Adrenal gland (tissue), 12 donors: ENCODE results near the gene GRID1. TPM values are rescaled to one million over a fixed set of nuclear protein-coding genes. Genes with fewer than 3 reads are reported as not detected.

Experiments
- DNase-seq, 7 donors: peaks; one replicate each; pipeline ENCODE4 v3.0.0-alpha.2; 2019 to 2020
- H3K27ac ChIP-seq, 5 donors: fragments of 200-600 bp; sonication (generic) in 4 of 5; 1 replicate in 3 of 5; 2 replicates in 2 of 5; pipeline versions ENCODE4 v1.5.1 to v1.8.0; 2016 to 2020; ENCODE audit warnings: mild to moderate bottlenecking in 1 of 5
- H3K27me3 ChIP-seq: fragments of 200-600 bp; 2 replicates; pipeline ENCODE4 v1.8.0; 2021
- H3K36me3 ChIP-seq, 2 donors: fragments of 200-600 bp; replicated peaks in 1 of 2; 1 replicate in 1 of 2; 2 replicates in 1 of 2; pipeline versions ENCODE4 v1.5.1 to v1.8.0; 2018 to 2022
- H3K4me1 ChIP-seq, 2 donors: fragments of 200-600 bp; replicated peaks in 1 of 2; 1 replicate in 1 of 2; 2 replicates in 1 of 2; pipeline versions ENCODE4 v1.5.1 to v1.8.0; 2018 to 2021
- H3K4me3 ChIP-seq, 4 donors: fragments of 200-600 bp; sonication (generic) in 3 of 4; one replicate each; pipeline ENCODE4 v1.5.1; 2016 to 2018
- H3K9me3 ChIP-seq, 3 donors: fragments of 200-600 bp; sonication (generic) in 1 of 3; replicated peaks in 1 of 3; 1 replicate in 2 of 3; 2 replicates in 1 of 3; pipeline versions ENCODE4 v1.5.1 to v1.8.0; 2016 to 2021
- CTCF ChIP-seq, 6 experiments: fragments of 450-650 bp in 4 of 6; fragments of 200-600 bp in 2 of 6; sonication (generic) in 1 of 6; IDR thresholded peaks; 1 replicate in 5 of 6; 2 replicates in 1 of 6; pipeline versions ENCODE4 v1.5.1 to v1.8.0; 2016 to 2021; ENCODE audit warnings: antibody characterized with exemption in 6 of 6, mild to moderate bottlenecking in 2 of 6, moderate library complexity in 1 of 6
- POLR2A ChIP-seq, 2 donors: fragments of 450-650 bp; IDR thresholded peaks; one replicate each; pipeline ENCODE4 v1.6.1; 2017; ENCODE audit warnings: antibody characterized with exemption in 2 of 2, mild to moderate bottlenecking in 2 of 2, moderate library complexity in 1 of 2
- WGBS, 4 donors: extraction: QIAGEN DNeasy Blood & Tissue Kit in 2 of 4; methylation state at CpG; one replicate each; pipeline versions ENCODE4 v1.1.5 to v1.1.7; 2013 to 2017; 5-methylcytosine and 5-hydroxymethylcytosine counted together
- intact Hi-C, 2 donors: fragments of 100-400 bp; cut with DNase I; formaldehyde crosslinking; loops; one replicate each; pipeline versions ENCODE4 v1.14.1 to v1.15.0; 2022 to 2023
- polyA plus RNA-seq, 3 donors: library from polyadenylated mRNA; stranded (reverse); fragments of 200-250 nt in 2 of 3; fragments of 350-450 nt in 1 of 3; fragmentation: Illumina TruSeq in 1 of 3; extraction: RNeasy Lipid Tissue Mini Kit (QIAGEN cat#74804) in 1 of 3; gene quantifications; one replicate each; pipeline ENCODE4 v1.2.3, GENCODE V29; 2013 to 2014
- total RNA-seq, 9 donors: library from RNA; depleted of rRNA in 4 of 9; stranded (reverse); fragments of >200 nt in 4 of 9; fragments of 120-200 nt in 1 of 9; fragmentation: NEBNext Ultra II Directional in 1 of 9; extraction: Animal tissue kit (Norgen Biotek cat#: 25700) in 1 of 9; gene quantifications; one replicate each; pipeline versions ENCODE4 v1.1.0 to v1.2.4, GENCODE V29; 2013 to 2023
- donor health status: healthy with polysubstance abuse.
- donor health status: Bipolar disorder and iron deficiency.
- donor health status: DM: yes; HTN: yes; CAD: no.
- donor health status: DM: no; HTN: no; CAD: no.
- donor health status: DM: no; HTN: no; CAD: no.
- donor health status: DM: yes; HTN: yes; CAD: no.

Gene GRID1
- total and polyA plus RNA-seq, 12 donors = 2.2 to 8.0 (median 4.1) TPM

DNA sequence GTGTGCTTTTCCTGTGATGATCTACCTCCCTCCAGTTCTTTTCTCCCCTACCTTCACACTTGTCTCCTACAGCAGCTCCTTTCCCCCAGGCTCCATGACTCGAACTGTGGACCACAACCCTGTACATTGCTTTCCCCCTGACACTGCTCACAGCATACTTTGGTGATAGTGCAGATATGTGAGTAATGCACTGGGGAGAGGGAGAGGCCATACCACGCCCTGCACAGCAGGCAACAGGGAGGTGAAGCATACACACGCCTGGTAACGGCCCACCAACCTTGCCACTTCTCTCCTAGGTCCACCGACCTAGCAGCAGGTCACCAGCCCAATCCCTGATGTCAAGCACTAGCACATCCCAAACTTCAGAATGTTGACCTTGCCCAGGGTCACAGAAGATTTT is 238.2 kb downstream of the GRID1 start:
- DNase-seq = no peak
- no peak for TF ChIP-seq CTCF (IDR thresholded peaks at IDR 0.05)
- no peak for TF ChIP-seq POLR2A (IDR thresholded peaks at IDR 0.05)
- H3K9me3 ChIP-seq = no peaks in the 10 kb centered on the region
- no peaks in the 10 kb centered on the region for H3K27me3 ChIP-seq
- no peak overlapping the region for H3K27ac ChIP-seq
- H3K4me3 ChIP-seq = no peak overlapping the region
- intact Hi-C loops = no loop called here
- WGBS, 4 donors = 77 to 88% (median 84%) methylated on average over 5 of the region's 5 CpGs
- H3K4me1 ChIP-seq = no peaks in the 10 kb centered on the region
- H3K36me3 ChIP-seq = no peaks in the 10 kb centered on the region

- H3K27me3 ChIP-seq = no peaks in the 10 kb centered on the region
- H3K27ac ChIP-seq = no peak overlapping the region
- H3K36me3 ChIP-seq = no peaks in the 10 kb centered on the region
- TF ChIP-seq CTCF (IDR thresholded peaks at IDR 0.05) = no peak
- no peak for TF ChIP-seq POLR2A (IDR thresholded peaks at IDR 0.05)
- 70 to 81% (median 75%) methylated on average over 5 to 8 of the region's 8 CpGs for WGBS, 4 donors
- no peak for DNase-seq
- H3K9me3 ChIP-seq = no peaks in the 10 kb centered on the region
- H3K4me3 ChIP-seq = no peak overlapping the region
- H3K4me1 ChIP-seq = no peaks in the 10 kb centered on the region
- intact Hi-C loops = no loop called here
Observed at GRCh38 chr10:86127274-86127819, 239.2 kb downstream of the GRID1 start.

DNA sequence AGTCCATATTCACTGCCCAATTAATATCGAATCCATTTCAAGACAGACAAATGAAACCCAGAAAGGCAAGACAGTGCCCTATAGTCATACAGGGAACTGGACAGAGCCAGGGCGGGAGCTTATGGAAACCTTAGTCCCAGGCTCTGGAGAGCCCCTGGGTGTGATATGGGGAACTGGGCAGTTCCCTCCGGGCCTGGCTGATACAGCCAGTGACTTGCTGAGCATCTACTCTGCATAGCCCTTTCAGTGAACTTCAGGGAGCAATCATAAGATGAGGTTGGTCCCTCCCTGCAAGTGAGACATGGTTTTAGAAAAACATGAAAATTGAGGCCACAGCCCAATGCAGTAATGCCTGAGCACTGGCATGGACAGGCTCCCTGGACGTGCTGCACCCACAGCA is 241.9 kb downstream of the GRID1 start:
- intact Hi-C loops = no loop called here
- Histone ChIP-seq H3K27ac (no peak overlapping the region), H3K27me3 (no peaks in the 10 kb centered on the region), H3K4me3 (no peak overlapping the region), H3K36me3 (no peaks in the 10 kb centered on the region), H3K4me1 (no peaks in the 10 kb centered on the region), H3K9me3 (no peaks in the 10 kb centered on the region)
- WGBS, 4 donors = 76 to 91% (median 83%) methylated on average over 3 to 4 of the region's 4 CpGs
- TF ChIP-seq POLR2A (IDR thresholded peaks at IDR 0.05) (no peak), CTCF (IDR thresholded peaks at IDR 0.05) (no peak)
- no peak for DNase-seq

DNA sequence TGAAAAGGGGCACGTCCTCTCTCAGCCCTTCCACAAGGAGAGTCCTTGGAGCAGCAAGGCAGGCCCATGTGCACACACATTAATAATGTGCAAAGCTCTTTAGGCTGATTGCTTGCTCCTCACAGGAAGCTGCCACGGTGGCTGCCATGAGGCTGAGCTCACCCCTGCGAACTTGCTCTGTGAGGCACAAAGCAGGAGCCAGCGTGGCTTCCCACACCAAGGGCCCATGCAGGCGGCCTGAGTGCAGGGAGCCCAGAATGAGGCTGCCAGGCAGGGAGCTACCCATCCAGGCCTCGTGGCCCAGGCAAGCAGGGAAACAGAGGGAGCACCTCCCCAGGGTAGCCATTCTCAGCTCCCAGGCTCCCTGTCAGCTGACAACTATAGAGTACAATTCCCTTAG is 242.9 kb downstream of the GRID1 start:
- TF ChIP-seq CTCF (IDR thresholded peaks at IDR 0.05) (no peak), POLR2A (IDR thresholded peaks at IDR 0.05) (no peak)
- H3K9me3 ChIP-seq = no peaks in the 10 kb centered on the region
- intact Hi-C loops = no loop called here
- H3K4me1 ChIP-seq = no peaks in the 10 kb centered on the region
- no peak for DNase-seq
- no peak overlapping the region for H3K4me3 ChIP-seq
- 66 to 82% (median 68%) methylated on average over 1 to 6 of the region's 6 CpGs for WGBS, 4 donors
- no peak overlapping the region for H3K27ac ChIP-seq
- no peaks in the 10 kb centered on the region for H3K27me3 ChIP-seq
- no peaks in the 10 kb centered on the region for H3K36me3 ChIP-seq
